Fibroblast of skin of left biceps (primary cell): ENCODE measurements around the gene ITIH6.
"Not testable (repeated sequence)": the region's sequence is repeated elsewhere in the genome, so short reads cannot be mapped to it uniquely, and the experiment has no call there.

Experiments used
- DNase-seq, 2 experiments: peaks; one replicate each; pipeline ENCODE4 v3.0.0-alpha.2; 2013; ENCODE audit warnings: low read depth in 2 of 2

Gene ITIH6, protein sequence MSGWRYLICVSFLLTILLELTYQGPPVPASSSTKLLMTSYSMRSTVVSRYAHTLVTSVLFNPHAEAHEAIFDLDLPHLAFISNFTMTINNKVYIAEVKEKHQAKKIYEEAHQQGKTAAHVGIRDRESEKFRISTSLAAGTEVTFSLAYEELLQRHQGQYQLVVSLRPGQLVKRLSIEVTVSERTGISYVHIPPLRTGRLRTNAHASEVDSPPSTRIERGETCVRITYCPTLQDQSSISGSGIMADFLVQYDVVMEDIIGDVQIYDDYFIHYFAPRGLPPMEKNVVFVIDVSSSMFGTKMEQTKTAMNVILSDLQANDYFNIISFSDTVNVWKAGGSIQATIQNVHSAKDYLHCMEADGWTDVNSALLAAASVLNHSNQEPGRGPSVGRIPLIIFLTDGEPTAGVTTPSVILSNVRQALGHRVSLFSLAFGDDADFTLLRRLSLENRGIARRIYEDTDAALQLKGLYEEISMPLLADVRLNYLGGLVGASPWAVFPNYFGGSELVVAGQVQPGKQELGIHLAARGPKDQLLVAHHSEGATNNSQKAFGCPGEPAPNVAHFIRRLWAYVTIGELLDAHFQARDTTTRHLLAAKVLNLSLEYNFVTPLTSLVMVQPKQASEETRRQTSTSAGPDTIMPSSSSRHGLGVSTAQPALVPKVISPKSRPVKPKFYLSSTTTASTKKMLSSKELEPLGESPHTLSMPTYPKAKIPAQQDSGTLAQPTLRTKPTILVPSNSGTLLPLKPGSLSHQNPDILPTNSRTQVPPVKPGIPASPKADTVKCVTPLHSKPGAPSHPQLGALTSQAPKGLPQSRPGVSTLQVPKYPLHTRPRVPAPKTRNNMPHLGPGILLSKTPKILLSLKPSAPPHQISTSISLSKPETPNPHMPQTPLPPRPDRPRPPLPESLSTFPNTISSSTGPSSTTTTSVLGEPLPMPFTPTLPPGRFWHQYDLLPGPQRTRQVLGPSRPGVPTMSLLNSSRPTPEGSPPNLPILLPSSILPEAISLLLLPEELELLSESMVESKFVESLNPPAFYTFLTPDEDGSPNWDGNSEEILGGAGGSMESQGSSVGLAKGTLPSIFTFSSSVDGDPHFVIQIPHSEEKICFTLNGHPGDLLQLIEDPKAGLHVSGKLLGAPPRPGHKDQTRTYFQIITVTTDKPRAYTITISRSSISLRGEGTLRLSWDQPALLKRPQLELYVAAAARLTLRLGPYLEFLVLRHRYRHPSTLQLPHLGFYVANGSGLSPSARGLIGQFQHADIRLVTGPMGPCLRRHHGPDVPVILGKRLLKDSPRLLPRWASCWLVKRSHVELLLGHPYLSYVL

DNA sequence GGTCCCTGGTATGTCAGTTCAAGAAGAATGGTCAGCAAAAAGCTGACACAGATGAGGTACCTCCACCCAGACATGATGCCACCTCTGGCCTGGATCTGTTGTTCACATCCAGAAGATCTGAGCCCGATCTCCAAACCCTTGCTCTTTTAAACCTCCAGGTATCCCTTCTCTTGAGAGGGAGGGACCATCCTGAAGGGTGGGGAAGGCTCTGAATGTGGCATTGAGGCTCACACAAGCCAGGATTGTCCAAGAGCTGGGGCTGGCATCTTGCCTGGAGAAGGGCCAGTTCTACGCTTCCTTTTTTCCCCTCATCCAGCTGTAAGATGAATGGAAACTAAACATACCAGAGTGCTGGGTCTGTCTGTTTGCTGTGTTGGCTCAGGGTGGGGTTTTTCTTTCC lies at the start of gene ITIH6:
Gene ITIH6 (minus strand): TSS at position 119 of the 400 bp plus-strand sequence. CDS start 45 bp downstream, at position 74.
- DNase-seq = no peak

DNA sequence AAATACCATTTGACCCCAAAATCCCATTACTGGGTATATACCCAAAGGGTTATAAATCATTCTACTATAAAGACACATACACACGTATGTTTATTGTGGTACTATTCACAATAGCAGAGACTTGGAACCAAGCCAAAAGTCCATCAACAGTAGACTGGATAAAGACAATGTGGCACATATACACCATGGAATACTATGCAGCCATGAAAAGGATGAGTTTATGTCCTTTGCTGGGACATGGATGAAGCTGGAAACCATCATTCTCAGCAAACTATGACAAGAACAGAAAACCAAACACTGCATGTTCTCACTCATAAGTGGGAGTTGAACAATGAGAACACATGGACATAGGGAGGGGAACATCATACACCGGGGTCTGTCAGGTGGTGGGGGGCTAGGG lies 49.6 kb upstream of the ITIH6 start:
- not testable (repeated sequence) for DNase-seq

DNA sequence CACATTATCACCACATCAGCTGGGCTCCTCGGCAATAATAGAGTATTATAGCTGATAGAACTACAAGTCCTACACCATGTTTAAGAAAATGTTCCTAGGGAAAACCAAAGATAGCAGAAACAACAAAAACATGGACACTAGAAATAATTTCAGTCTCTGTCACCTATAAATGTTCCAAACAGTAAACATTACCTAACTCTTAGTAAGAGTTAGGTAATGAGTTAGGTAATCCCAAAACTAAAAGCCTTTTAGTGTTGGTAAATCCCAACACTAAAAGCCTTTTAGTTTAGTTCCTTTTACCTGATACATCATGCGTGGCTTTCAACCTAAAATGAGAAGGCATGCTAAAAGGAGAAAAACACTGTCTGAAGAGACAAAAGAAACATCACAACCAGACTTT lies 45.0 kb upstream of the ITIH6 start:
- DNase-seq = no peak

DNA sequence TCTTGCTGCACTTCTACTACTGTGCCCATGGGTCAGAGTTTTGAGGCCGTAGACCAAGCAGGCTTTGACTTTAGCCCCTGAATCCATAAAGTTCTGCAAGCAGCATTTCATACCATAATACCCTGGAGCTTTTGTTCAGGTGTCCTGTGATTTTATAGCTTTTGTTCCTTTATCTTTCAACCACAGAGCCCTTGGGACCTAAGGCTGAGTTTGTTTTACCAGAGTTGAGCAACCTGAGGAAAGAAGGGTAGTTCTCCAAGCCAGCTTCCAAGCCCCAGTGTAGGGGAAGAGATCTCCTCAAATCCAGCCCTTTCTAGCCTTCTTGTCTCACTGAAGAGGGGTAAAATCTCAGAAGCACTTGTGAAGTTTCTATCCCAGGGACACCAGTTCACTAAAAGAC lies 44.6 kb upstream of the ITIH6 start:
- DNase-seq = no peak

DNA sequence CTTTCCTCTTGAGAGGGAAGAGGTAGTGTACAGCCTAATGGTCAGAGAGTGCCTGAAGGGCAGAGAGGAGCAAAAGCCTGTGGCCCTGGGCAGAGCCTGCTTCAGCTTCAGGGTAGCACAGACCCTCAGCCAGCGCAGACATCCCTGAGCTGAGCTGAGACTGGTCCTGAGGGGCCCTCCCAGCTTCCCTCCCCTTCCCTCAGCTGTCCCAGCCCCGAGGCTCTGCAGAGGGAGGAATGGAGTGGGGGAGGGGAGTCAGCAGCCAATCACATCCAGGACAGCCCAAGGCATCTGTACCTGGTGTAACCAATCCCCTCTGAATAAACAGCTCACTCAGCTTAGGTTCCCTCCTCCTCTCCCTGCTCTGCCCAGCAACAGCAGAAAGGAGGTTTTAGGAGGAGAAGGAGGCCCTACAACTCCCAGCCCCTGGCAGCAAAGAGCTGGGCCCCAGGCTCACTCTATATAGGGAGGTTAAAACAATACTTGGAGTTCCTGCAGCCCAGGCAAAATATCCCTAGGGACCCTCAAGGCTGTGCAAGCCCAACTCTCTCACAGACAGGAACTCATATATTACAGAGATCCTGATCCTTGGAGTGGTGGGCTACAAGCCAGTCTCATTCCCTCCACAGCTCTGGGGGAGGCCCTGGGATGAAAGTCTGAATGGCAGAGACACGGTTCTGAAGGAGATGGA lies 43.3 kb upstream of the ITIH6 start:
- DNase-seq = not testable (repeated sequence)

DNA sequence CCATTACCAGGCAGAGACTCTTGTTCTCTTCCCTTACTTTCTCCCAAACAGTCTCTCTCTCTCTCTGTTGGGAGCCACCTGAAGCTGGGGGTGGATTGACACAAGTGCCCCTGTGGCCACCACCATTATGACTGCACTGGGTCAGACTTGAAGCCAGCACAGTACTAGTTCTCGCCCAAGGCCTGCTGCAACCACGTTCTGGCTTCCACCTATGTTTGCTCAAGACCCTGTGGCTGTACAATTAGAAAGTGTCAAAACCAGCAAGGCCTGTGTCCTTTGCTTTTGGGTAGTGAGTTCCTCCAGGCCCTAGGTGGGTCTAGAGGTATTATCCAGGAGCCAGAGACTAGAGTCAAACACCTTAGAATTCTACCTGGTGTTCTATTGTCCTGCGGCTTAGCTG lies 40.5 kb upstream of the ITIH6 start:
- no peak for DNase-seq

DNA sequence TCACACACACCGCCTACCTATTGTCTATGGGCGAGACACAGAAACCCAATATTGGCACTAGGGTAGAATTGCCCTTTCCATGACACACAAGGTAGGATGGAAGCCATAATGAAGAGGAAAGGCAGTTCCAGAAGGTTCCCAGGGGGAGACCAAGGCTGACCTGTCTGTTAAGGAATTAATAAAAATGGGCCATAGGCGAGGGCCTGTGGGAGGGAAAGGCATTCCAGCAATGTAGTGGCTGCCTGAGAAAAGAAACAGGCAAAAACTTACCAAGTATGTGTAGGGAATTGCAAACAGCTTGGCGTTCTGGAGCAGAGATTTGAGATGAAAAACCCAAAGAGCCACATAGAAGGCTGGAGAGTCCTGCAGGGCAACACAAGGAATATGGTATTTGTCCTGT lies 28.5 kb upstream of the ITIH6 start:
- DNase-seq = no peak

DNA sequence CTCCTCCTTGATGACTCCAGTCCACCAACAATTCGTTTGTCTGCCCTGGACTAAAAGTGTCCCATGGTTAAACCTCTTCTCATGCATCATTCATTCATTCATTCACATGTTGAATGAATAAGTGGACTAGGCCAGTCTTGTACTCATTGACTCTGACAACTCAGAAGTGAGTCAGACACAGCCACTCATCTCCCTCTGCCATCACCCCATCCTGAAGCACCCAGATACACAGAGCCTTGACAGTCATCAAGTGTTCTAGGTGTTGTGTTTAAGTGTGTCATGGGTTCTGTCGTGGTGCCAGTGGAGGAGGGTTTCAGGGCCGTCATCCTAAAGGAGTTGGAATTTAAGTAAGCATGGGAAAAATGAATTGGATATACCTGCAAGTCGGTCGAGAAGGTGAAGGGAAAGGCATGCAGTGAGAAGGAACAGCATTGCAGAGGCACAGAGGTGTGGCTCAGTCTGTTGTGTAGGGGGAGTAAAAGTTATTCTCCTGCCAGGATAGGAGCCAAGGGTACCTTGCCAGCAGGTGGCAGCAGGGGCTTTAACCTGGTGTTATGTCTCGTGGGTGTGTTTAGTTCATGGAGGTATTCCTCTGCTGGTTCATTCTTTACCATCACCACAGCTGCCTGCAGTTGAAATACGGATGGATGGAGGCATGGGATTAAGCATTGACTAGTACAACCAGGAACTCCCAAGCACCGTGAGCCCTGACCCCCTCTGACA lies 27.8 kb upstream of the ITIH6 start:
- DNase-seq = no peak

DNA sequence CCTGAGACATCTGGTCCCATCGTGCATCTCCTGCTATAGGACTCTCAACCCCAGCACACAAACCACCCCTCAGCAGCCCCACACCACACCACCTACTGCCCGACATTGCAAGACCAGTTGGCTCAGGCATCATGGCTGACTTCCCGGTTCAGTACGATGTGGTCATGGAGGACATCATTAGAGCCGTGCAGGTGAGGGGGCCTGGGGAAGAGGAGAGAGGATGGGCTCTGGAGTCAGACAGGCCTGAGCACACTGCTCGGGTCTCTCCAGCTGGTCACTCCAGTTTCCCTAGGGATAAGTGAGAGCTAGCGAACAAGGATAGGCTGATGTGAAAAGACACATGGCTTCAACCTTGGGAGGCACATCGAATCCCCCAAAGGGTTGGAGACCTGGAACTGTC lies 26.7 kb upstream of the ITIH6 start:
- DNase-seq = no peak

DNA sequence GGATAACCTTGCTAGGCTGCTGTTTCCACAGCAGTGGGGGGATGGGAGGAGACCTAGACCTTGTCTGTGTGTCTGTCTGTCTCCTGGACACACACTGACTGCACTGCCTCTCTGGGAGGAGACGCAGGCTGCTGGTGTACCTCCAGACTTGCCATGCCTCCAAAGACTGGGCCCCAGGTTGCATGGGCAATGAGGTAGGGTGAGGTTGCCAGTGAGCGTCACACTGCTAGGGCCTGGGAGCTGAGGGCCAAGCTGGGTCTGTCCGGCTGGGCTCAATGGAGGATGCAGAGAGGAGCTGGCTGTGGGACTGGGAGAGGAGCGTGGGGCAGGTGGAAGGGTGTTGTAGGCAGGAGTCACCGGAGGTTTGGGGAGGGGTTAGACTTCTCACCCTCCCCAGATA lies 26.1 kb upstream of the ITIH6 start:
- no peak for DNase-seq

DNA sequence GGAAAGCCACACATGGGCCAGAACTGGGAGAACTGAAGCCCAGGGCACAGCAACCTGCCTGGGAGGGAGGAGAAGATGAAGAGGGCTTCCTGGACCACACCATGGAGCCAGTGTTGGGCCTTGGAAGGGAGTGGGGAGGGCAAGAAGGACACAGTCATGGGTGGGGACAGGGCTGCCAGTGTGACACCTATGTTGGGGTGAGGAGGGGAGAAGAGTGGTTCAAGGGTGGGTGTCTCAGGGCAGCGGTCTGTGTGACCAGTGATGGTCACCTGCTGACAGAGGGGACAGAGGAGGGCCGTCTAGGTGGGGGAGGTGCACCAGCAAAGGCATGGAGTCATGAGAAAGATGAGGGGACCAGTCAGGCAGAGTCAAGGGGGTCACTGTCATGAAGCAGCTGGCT lies 23.3 kb upstream of the ITIH6 start:
- no peak for DNase-seq

DNA sequence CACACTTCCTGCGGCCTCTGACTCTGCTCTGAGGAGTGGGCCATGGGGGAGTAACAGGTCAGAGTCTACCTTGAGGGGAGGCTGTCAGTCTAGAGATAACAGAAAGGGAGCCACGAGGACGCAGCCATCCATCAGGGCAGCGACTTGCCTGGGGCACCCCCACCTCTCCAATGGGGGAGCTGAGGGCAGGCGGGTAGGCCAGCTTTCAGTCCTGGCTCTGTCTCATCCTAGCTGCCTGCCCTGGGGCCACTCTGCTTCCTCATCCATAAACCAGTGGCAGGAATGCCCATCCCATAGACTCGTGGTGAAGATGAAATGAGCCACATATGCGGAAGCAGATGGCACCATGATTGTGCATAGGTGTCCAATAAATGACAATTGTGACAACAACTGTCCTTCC lies 22.7 kb upstream of the ITIH6 start:
- DNase-seq = no peak

DNA sequence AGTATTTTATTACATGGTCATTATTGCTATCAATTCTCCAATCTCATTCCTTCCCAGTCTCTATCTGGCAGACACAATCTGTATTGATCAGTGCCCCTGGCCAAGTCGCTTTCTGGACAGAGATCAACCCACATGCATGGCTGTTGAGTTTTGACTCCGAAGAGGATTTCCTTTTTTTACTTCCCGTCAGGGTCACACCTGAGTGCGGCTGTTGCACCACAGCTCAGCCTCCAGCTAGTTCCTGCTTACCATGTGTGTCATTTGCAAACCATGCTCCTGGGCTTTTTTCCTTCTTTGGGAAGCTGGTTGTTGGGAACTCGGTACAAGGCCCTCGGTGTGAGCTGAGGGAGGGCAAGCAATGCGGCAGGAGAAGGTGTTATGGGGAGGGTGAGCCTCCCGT lies 21.1 kb upstream of the ITIH6 start:
- DNase-seq = no peak

DNA sequence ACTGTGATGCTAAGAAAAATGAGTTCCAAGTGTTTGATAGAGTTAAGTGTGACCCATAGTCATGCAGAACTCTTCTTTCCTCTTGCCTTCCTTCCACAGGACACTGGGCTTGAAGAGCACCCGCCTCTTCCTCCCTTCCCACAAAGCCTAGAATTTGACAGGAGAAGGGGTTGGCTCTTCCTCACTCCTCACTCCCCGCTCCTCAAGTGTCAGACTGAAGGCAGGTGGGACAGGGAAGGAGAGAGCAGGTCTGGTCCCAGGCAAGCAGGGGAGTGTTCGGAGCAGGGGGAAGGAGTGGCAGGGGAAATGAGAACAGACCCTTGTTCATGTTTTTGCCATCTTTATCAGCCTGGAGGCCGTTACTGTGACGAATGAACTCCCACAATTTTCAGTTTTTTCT lies 20.2 kb upstream of the ITIH6 start:
- no peak for DNase-seq

DNA sequence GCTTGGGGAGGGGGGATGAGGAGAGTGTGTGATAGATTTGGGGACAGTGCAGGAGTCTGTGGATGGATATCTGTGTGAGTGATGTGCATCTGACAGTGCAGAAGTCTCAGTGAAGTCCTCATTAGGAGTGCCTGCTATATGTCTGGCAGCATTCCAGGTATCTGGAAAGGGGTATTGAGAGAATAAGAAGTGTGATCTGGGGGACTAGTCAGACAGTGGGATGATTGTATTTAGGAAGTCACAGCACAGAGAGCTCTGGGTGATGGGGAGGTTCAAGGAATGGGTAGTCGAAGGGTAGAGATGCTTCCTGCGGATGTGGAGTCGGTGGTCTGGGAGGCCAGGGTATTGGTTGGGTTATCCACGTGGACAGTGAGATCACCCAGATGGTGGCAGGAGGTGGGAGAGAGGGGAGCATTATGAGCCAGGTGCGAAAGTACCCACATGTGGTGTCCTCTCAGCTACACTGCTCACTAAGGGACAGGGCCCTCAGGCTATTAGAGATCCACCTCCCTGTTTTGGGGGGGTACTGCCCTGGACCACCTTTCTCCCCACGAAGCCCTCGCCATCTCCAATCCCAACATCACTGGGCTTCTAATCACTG lies 19.3 kb upstream of the ITIH6 start:
- DNase-seq = no peak

DNA sequence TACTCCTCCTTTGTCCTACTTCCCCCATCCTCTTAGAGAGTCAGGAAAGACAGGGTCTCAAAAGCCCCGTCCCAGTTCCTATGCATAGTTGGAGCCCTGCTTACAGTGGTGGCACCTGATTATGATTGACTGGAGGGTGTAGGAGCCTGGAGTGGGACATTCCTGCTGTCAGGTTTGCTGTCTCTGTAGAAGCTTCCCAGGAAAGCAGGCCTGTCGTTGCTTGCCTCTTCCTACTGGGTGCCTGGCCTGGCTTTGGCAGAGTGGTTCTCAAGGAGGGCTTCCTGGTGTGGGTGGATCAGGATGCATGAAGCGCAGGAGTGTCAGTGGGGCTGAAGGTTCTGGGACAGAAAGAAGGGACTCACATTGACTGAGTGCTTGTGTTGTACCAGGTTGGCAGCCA lies 14.3 kb upstream of the ITIH6 start:
- no peak for DNase-seq

DNA sequence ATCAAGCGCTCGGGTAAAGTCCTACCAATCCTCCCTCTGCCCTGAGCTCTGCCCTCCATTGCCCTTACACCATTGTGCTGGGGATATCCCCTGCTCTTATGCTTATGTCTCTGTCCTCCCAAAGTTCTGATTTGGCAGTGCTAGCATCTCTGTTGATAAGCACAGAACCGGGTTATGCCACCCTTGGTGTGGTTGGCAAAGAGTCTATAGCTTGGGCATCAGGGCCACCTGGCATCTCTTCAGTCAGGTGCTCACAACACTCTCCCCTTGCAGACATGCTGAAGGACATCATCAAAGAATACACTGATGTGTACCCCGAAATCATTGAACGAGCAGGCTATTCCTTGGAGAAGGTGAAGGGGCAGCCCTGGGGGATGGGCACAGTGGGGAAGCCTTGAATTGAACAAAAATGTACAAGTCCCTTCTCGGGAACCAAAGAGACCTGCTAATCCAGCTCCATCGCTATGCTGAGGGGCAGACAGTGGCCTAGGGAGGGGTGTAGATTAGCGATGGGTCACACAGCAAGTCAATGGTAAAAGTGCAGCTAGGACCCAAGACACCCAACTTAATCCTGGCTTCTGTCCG lies 13.3 kb upstream of the ITIH6 start:
- DNase-seq = no peak

DNA sequence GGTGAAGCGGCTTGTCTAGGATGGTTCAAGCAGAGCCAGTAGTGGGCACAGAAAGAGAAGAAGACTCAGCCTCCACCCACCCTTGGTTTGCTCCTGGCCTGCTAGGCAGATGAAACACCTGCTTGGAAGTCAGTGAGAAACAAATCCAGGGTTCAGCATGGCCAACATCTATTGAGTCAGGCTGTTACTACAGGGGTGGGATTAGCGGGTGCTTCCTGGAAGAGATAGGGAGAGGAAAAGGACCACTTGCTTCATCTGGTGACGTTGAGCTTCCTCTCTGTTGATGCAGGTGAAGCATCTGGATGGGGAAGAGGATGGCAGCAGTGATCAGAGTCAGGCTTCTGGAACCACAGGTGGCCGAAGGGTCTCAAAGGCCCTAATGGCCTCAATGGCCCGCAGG lies 12.5 kb upstream of the ITIH6 start:
- DNase-seq = no peak

DNA sequence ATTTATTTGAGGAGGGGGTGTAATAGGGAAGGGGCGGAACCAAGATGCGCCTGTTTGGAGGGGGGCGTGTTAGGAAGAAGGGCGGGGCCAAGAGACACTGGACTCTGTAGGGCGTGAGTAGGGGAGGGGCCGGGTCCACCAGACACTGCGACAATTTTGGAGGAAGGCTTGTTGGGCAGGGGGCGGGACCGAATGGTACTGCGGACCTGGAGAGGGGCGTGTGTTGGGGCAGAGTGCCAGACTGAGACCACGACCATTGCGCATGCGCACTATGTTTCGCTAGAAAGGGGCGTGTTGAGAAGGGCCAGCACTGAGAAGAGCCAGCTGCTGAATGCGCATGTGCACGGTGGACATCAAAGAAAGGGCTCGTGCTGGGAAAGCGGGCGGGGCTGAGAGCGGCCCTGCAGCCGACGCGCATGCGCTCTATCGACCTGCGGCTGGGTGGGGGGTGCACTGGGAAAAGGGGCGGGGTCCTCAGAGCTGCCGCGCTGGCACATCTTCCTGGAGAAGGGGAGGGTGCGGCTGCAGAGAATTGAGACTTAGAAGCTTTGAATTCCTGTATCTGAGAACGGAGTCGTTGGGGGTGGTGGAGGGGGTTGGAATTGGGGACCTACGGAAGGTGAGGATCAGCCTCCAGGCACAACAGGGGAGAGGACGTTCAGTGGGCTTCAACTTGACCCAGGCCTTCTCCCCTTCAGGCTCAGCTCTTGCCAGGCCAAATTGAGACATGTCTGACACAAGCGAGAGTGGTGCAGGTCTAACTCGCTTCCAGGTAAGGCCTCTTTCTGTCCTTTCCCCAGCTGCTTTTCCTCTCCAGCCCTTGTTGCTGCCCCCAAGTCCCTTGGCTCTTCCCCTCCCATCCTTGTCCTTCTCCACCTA lies 10.8 kb upstream of the ITIH6 start:
- DNase-seq = peak; percentile 90 to 92
